GM12878 (cell line): ENCODE results near the gene TGFB1. TPM values are rescaled to one million over a fixed set of nuclear protein-coding genes. Genes with fewer than 3 reads are reported as not detected.

ENCODE experiments used
- ATAC-seq: fragments of 200-7000 bp; cut with Tn5 transposase; 3 replicates; pipeline ENCODE4 v1.9.1; 2020; ENCODE audit warnings: mild to moderate bottlenecking, moderate library complexity
- BruUV-seq: library from RNA; stranded (reverse); fragments of 400-500 nt; replicated peaks from 2 replicates; lab custom pipeline; 2021; lab: Mats Ljungman, UMichigan
- CTCF ChIA-PET: fragments of 300-600 bp; sonication (Branson Sonifier 250); formaldehyde crosslinking; extraction: SDS; loops from one replicate; lab custom pipeline; 2021; ENCODE audit warnings: inconsistent platforms; lab: Yijun Ruan, JAX
- POLR2A ChIA-PET: fragments of 350-600 bp; formaldehyde crosslinking; extraction: SDS; loops from one replicate; lab custom pipeline; 2021; ENCODE audit warnings: inconsistent platforms; lab: Charles Lee
- RAD21 ChIA-PET: fragments of 300-600 bp; sonication (Branson Sonifier 250); formaldehyde crosslinking; loops from one replicate; lab custom pipeline; 2023; ENCODE audit warnings: antibody characterized with exemption; ENCODE audit not compliant: unreplicated experiment; lab: Charles Lee
- SMC1A ChIA-PET: fragments of 300-600 bp; sonication (Branson Sonifier 250); formaldehyde crosslinking; loops from one replicate; lab custom pipeline; 2023; ENCODE audit not compliant: unreplicated experiment, uncharacterized antibody; lab: Charles Lee
- DNase-seq: peaks from one replicate; pipeline ENCODE4 v3.0.0-alpha.2; 2011; ENCODE audit warnings: low read depth, low spot score
- FAIRE-seq: peaks from 3 replicates; lab custom pipeline; 2011; peaks lifted over from hg19 to GRCh38; lab: Jason Lieb, UNC
- H2AFZ ChIP-seq: 2 replicates; pipeline ENCODE4 v1.6.0; 2011; ENCODE audit warnings: low read depth, low read length, control low read depth; ENCODE audit not compliant: control insufficient read depth
- H3K27ac ChIP-seq: 2 replicates; pipeline ENCODE4 v1.5.1; 2011; ENCODE audit warnings: control low read depth; ENCODE audit not compliant: control insufficient read depth, insufficient read depth
- H3K27me3 ChIP-seq, 2 experiments: replicated peaks in 1 of 2; 2 replicates each; pipeline versions ENCODE4 v1.6.0 to v1.6.1; 2011; ENCODE audit warnings: low read length in 1 of 2; ENCODE audit not compliant: control insufficient read depth in 2 of 2, insufficient read depth in 2 of 2
- H3K36me3 ChIP-seq, 2 experiments: 2 replicates each; pipeline ENCODE4 v1.5.1; 2011; ENCODE audit warnings: low read length in 1 of 2; ENCODE audit not compliant: control insufficient read depth in 2 of 2, insufficient read depth in 2 of 2
- H3K4me1 ChIP-seq: 2 replicates; pipeline ENCODE4 v1.6.1; 2011; ENCODE audit warnings: mild to moderate bottlenecking, low read length, moderate library complexity, mixed read lengths; ENCODE audit not compliant: control insufficient read depth, insufficient read depth
- H3K4me2 ChIP-seq: 2 replicates; pipeline ENCODE4 v1.6.0; 2011; ENCODE audit warnings: control low read depth; ENCODE audit not compliant: control insufficient read depth, insufficient read depth
- H3K4me3 ChIP-seq: fragments of 200-600 bp; sonication (generic); 2 replicates; pipeline ENCODE4 v1.5.1; 2016
- H3K79me2 ChIP-seq: 2 replicates; pipeline ENCODE4 v1.6.0; 2011; ENCODE audit warnings: low read length; ENCODE audit not compliant: control insufficient read depth, insufficient read depth
- H3K9ac ChIP-seq: 2 replicates; pipeline ENCODE4 v1.8.0; 2011; ENCODE audit warnings: low read length, control low read depth, mixed read lengths; ENCODE audit not compliant: control insufficient read depth, insufficient read depth
- H3K9me3 ChIP-seq: replicated peaks from 3 replicates; pipeline ENCODE4 v1.5.1; 2011; ENCODE audit warnings: mild to moderate bottlenecking, low read length; ENCODE audit not compliant: control insufficient read depth, insufficient read depth
- H4K20me1 ChIP-seq: 2 replicates; pipeline ENCODE4 v1.6.0; 2011; ENCODE audit not compliant: control insufficient read depth, insufficient read depth
- CREB1 ChIP-seq: IDR thresholded peaks from 2 replicates; pipeline ENCODE4 v1.6.1; 2012; ENCODE audit warnings: low read depth, mild to moderate bottlenecking, inconsistent platforms
- CREM ChIP-seq: IDR thresholded peaks from 2 replicates; pipeline ENCODE4 v1.6.1; 2014; ENCODE audit warnings: antibody characterized with exemption, low read depth
- GATAD2B ChIP-seq: fragments of 450-650 bp; conservative IDR thresholded peaks from 2 replicates; pipeline ENCODE4 v1.6.1; 2017; ENCODE audit warnings: low read depth, mild to moderate bottlenecking, moderate library complexity
- IKZF2 ChIP-seq, 2 experiments: fragments of 450-650 bp; IDR thresholded peaks; 2 replicates each; pipeline ENCODE4 v1.6.1; 2017; ENCODE audit warnings: mild to moderate bottlenecking in 2 of 2, moderate library complexity in 2 of 2
- JUNB ChIP-seq: IDR thresholded peaks from 2 replicates; pipeline ENCODE4 v1.6.1; 2016; ENCODE audit warnings: antibody characterized with exemption, mild to moderate bottlenecking
- MAX ChIP-seq: IDR thresholded peaks from 2 replicates; pipeline ENCODE4 v1.6.1; 2012; ENCODE audit warnings: low read depth, low read length, improper control_type of control experiment
- NR2C2 ChIP-seq: IDR thresholded peaks from 2 replicates; pipeline ENCODE4 v1.6.1; 2011; ENCODE audit warnings: borderline replicate concordance, low read depth; ENCODE audit not compliant: control insufficient read depth, insufficient read length
- NR2F1 ChIP-seq: fragments of 450-650 bp; conservative IDR thresholded peaks from 2 replicates; pipeline ENCODE4 v1.6.1; 2017; ENCODE audit warnings: mild to moderate bottlenecking
- PKNOX1 ChIP-seq: fragments of 450-650 bp; IDR thresholded peaks from 2 replicates; pipeline ENCODE4 v1.6.1; 2016; ENCODE audit warnings: mild to moderate bottlenecking
- POU2F2 ChIP-seq: IDR thresholded peaks from 3 replicates; pipeline ENCODE4 v1.6.1; 2011; ENCODE audit warnings: low read depth, mild to moderate bottlenecking, low read length, borderline replicate concordance
- RELA ChIP-seq: fragments of 450-650 bp; IDR thresholded peaks from 2 replicates; pipeline ENCODE4 v1.8.0; 2014; ENCODE audit warnings: borderline replicate concordance; ENCODE audit not compliant: partially characterized antibody
- RUNX3 ChIP-seq: IDR thresholded peaks from 2 replicates; pipeline ENCODE4 v1.6.1; 2012; ENCODE audit warnings: low read length, inconsistent platforms
- SIN3A ChIP-seq: IDR thresholded peaks from 2 replicates; pipeline ENCODE4 v1.6.1; 2012; ENCODE audit warnings: low read depth, low read length, improper control_type of control experiment
- SKIL ChIP-seq: fragments of 450-650 bp; IDR thresholded peaks from 2 replicates; pipeline ENCODE4 v1.6.1; 2017; ENCODE audit warnings: mild to moderate bottlenecking, low read depth, inconsistent platforms; ENCODE audit not compliant: poor library complexity, severe bottlenecking
- SREBF1 ChIP-seq: IDR thresholded peaks from 2 replicates; pipeline ENCODE4 v1.6.1; 2012; ENCODE audit warnings: mild to moderate bottlenecking, low read length
- ZBTB11 ChIP-seq: fragments of 450-650 bp; formaldehyde crosslinking; IDR thresholded peaks from 2 replicates; pipeline ENCODE4 v1.5.0; 2022; ENCODE audit warnings: mild to moderate bottlenecking, missing genetic modification characterization
- WGBS: methylation state at CpG from one replicate; pipeline ENCODE4 v1.1.6; 2016; ENCODE audit warnings: low lambda C conversion rate; ENCODE audit not compliant: insufficient replicate concordance, insufficient coverage; ENCODE audit errors: missing lambda C conversion rate; 5-methylcytosine and 5-hydroxymethylcytosine counted together
- in situ Hi-C: fragments of 300-500 bp; cut with MboI; formaldehyde crosslinking; loops from 9 replicates; pipeline ENCODE4 v1.14.3; 2018; ENCODE audit warnings: mixed read lengths
- intact Hi-C: fragments of 100-400 bp; cut with micrococcal nuclease; formaldehyde crosslinking; loops from one replicate; pipeline ENCODE4 v1.14.2; 2022; ENCODE audit not compliant: unreplicated experiment
- polyA plus RNA-seq, 11 experiments: library from polyadenylated mRNA; depleted of rRNA in 4 of 11; unstranded in 6 of 11; stranded (reverse) in 5 of 11; fragments of >200 nt; fragmentation: Nextera tagmentation in 4 of 11; fragmentation: Illumina TruSeq in 1 of 11; extraction: Ambion mirVana in 4 of 11; extraction: Trizol in 1 of 11; gene quantifications; 1 replicate in 1 of 11; 2 replicates in 10 of 11; pipeline versions ENCODE4 v1.2.1 to v1.2.3, GENCODE V29; 2011 to 2016; ENCODE audit warnings: inconsistent platforms in 2 of 11, missing spikeins in 2 of 11, low read depth in 1 of 11
- total RNA-seq, 4 experiments: library from RNA; depleted of rRNA in 3 of 4; stranded (reverse); fragments of >200 nt in 3 of 4; fragmentation: Illumina TruSeq in 1 of 4; extraction: Trizol in 1 of 4; gene quantifications; 2 replicates each; pipeline versions ENCODE4 v1.2.1 to v1.2.3, GENCODE V29; 2013 to 2021
- TF ChIP-seq, protein P1 (sequence below): IDR thresholded peaks from 2 replicates; pipeline ENCODE4 v1.6.1; 2012; ENCODE audit warnings: low read length, inconsistent platforms

Gene TGFB1
- total and polyA plus RNA-seq, 10 of the 15 experiments (the other 5 are each of a cell fraction or from before 2014, with no cell fraction given) = 0.23 to 120 (median 10.9) TPM

- no TSS peak for BruUV-seq
- Histone ChIP-seq H3K4me1 (peaks cover 29% of the 10 kb centered on the region), H3K9me3 (no peaks in the 10 kb centered on the region), H3K4me3 (no peak overlapping the region), H3K36me3 (peaks cover 16 to 20% of the 10 kb centered on the region in 2 experiments), H4K20me1 (no peaks in the 10 kb centered on the region), H3K27me3 (no peaks in the 10 kb centered on the region), H3K79me2 (peaks cover 4% of the 10 kb centered on the region), H3K9ac (no peak overlapping the region), H3K4me2 (no peak overlapping the region), H3K27ac (no peak overlapping the region), H2AFZ (no peak overlapping the region)
- ChIA-PET POLR2A (no interaction called here), RAD21 (no interaction called here), CTCF (no interaction called here), SMC1A (no interaction called here)
- intact Hi-C loops (no loop called here), in situ Hi-C loops (no loop called here)
- no peak for DNase-seq
- TF ChIP-seq MAX (no peak), ZBTB11 (CRISPR knock-in tag) (no peak), RUNX3 (no peak), GATAD2B (no peak), JUNB (no peak), CREB1 (no peak), SIN3A (no peak), NR2C2 (no peak), SKIL (no peak), SREBF1 (no peak), PKNOX1 (no peak), RELA (no peak), NR2F1 (no peak), IKZF2 (IDR thresholded peaks at IDR 0.05) (no peak), POU2F2 (no peak), CREM (no peak)
- TF ChIP-seq, protein P1, sequence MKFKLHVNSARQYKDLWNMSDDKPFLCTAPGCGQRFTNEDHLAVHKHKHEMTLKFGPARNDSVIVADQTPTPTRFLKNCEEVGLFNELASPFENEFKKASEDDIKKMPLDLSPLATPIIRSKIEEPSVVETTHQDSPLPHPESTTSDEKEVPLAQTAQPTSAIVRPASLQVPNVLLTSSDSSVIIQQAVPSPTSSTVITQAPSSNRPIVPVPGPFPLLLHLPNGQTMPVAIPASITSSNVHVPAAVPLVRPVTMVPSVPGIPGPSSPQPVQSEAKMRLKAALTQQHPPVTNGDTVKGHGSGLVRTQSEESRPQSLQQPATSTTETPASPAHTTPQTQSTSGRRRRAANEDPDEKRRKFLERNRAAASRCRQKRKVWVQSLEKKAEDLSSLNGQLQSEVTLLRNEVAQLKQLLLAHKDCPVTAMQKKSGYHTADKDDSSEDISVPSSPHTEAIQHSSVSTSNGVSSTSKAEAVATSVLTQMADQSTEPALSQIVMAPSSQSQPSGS = no peak
- no peak for FAIRE-seq
- WGBS = 99% methylated on average over 5 of the region's 5 CpGs
- no peak for ATAC-seq
Observed at GRCh38 chr19:41332468-41332867, 21.3 kb downstream of the TGFB1 start.
